GM18507 (cell line): ENCODE results near the gene DDIT3.
"Not testable (repeated sequence)": the region's sequence is repeated elsewhere in the genome, so short reads cannot be mapped to it uniquely, and the experiment has no call there.

Source experiments
- DNase-seq: peaks from one replicate; pipeline ENCODE4 v3.0.0; 2011; ENCODE audit warnings: low read depth; ENCODE audit not compliant: insufficient read length; ENCODE audit errors: extremely low spot score
- FAIRE-seq: peaks from 2 replicates; lab custom pipeline; 2011; peaks lifted over from hg19 to GRCh38; lab: Jason Lieb, UNC

The DDIT3 gene

GRCh38 chr12:57528176-57528575 lies 7.9 kb upstream of the DDIT3 start:
- DNase-seq (no peak), FAIRE-seq (no peak)

GRCh38 chr12:57527184-57527583 lies 6.9 kb upstream of the DDIT3 start:
- no peak for FAIRE-seq
- DNase-seq: no peak

DNA sequence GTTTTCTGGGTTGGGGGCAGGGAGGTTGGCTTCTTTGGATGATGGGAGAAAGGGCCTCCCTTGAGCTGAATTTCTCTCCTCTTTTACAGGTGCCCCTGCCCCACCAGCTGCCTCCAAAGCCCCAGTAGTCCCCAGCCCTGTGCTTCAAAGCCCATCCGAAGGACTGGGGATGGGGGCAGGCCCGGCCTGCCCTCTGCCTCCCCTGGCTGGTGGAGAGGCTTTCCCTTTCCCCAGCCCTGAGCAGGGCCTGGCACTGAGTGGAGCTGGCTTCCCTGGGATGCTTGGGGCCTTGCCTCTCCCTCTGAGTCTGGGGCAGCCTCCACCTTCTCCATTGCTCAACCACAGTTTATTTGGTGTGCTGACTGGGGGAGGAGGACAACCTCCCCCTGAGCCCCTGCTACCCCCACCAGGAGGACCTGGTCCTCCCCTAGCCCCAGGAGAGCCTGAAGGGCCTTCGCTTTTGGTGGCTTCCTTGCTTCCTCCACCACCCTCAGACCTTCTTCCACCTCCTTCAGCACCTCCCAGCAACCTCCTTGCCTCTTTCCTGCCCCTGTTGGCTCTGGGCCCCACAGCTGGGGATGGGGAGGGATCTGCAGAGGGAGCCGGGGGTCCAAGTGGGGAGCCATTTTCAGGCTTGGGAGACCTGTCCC lies 6.3 kb upstream of the DDIT3 start:
- no peak for DNase-seq
- FAIRE-seq: no peak

GRCh38 chr12:57525615-57526383 lies 5.5 kb upstream of the DDIT3 start:
- FAIRE-seq (no peak), DNase-seq (no peak)

DNA sequence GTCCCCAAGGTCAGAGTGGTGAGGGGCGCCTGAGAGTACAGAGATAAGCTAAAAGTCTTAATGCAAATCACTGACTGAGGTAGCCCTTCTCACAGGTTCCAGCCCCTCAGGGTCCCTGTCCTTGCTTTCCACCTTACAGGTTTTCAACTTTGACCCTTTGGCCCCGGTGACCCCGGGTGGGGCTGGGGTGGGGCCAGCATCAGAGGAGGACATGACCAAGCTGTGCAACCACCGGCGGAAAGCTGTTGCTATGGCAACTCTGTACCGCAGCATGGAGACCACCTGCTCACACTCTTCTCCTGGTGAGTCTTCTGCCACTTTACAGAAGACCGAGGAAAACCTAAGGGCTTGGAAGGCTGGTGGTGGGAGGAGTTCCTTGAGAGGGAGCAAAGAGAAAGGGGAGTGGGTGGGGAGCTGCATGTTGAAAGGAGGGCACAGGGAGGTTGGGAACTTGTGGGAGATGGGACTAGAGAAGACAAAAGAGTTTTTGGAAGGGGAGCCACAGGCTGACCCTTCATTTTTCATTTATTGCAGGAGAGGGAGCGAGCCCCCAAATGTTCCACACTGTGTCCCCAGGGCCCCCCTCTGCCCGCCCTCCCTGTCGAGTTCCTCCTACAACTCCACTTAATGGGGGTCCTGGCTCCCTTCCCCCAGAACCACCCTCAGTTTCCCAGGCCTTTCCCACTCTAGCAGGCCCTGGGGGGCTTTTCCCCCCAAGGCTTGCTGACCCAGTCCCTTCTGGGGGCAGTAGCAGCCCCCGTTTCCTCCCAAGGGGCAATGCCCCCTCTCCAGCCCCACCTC lies 4.7 kb upstream of the DDIT3 start:
- DNase-seq: no peak

GRCh38 chr12:57523706-57524614 lies 3.6 kb upstream of the DDIT3 start:
- peak; percentile 12 for FAIRE-seq
- no peak for DNase-seq

More for the DNA sequence above, 4.7 kb upstream of the DDIT3 start:
- no peak for FAIRE-seq

- FAIRE-seq (peak; percentile 61), DNase-seq (no peak)
These were observed 2.8 kb upstream of the DDIT3 start for GRCh38 chr12:57522887-57523705.

DNA sequence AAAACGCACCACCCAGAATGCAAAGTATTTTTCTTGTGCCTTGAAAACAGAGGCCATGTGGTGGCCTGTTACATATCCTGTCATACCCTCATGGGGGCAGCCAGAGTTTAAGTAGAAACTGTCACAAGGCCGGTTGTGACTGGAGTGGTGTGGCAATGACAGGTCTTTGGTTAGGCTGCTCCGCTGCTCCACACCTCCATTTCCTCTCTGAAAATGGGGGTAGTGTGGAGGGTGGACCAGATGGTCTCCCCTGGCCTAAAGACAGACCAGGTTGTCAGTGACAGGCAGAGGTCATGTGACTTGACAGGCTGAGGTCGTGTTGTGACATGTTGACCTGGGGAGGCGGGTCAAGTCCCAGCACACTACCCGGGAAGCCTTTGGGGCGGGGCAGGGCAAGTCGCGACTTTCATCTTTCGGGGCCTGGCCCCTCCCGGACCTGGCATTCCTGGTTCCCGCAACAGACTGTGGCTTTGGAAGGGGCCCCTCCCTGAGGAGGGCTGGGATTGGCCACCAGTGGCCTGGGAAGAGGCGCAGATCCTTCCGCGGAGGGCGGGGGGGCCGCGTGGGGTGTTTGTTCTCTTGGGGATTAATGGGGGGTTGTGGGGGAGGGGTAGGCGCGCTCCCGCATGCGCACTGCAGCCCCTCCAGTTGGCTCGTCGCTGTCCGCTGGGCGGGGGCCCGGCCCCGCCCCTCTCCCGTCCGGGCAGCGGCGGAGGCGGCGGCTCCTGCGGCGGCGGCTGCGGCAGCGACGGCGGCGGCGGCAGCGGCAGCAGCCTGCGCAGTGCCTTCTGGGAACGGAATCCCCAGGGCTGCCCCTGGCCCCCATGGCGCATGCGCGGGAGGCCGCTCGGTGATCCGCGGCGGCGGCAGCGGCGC lies 1.9 kb upstream of the DDIT3 start, which contains the start of gene MBD6:
Gene MBD6, plus strand, starts transcription at position 814 of the 876 bp plus-strand sequence. CDS start 1,480 bp downstream, outside the sequence.
- DNase-seq (peak; percentile 93), FAIRE-seq (peak; percentile 89)

- no peak for DNase-seq
These were observed 1.3 kb upstream of the DDIT3 start for GRCh38 chr12:57521525-57522010.

GRCh38 chr12:57519796-57520052 lies 590 bp downstream of the DDIT3 start:
- FAIRE-seq (no peak), DNase-seq (no peak)

More at GRCh38 chr12:57521525-57522010, 1.3 kb upstream of the DDIT3 start:
- no peak for FAIRE-seq

DNA sequence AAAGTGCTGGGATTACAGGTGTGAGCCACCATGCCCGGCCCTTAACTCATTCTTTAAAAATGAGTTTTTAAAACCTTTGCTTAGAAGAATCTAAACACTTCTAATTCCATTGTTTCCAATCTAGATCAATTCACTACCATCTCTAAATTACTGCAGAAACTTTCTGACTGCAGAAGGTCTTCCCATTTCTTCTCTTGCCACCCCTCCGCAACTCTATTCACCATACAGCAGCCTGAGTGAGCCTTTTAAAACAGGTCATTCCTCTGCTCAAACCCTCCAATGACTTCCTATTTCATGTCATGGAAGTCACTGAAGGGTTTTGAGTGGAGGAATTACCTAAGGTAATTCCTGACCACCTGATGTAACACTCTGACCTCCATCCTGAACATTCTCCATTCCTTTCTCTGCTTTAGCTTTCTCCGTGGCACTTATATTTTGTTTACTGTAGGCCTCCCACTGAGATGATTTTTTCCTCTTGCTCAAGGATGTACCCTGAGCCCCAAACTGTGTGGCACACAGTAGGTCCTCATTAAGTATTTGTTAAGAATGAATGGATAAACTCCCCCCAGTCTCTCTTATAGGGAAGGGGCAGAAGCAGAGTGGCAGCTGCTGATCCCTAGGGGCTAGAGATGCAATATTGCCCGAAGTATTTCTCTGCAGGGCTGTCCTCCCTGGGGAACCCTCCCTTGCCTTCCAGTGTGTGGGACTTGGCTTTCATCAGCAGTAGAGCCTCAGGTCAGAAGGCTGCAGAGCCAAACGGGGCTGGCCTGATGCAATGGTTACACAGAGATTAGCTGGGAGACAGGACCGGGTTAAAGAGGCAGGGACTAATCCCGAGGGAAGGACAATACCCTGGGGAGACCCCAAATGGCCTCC lies 1.2 kb downstream of the DDIT3 start:
- FAIRE-seq (no peak), DNase-seq (no peak)

DNA sequence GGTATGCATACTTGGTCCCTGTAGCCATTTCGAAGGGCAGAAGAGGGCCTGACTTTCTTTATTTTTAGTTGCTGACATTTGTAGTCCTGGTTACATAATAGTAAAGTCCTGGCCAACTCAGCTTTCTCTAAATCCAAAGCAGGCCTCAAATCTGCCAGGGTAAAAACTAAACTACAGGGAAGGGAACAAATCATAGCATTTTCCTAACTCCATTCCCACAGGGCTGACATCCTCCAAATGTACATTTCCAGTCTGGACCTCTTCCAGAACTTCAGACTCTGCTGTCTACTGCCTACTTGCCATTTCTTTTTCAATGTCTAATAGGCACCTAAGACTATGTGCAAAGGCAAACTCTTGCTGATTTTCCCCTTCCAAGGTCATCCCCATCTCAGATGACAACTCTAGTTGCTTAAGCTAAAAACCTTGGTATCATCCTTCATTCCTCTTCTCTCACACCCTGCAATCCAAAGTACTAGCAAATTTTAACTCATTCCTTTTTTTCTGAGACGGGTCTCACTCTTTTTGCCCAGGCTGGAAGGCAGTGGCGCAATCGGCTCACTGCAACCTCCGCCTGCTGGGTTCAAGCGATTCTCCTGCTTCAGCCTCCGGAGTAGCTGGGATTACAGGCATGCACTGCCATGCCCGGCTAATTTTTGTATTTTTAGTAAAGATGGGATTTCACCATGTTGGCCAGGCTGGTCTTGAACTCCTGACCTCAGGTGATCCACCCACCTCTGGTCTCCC lies 2.0 kb downstream of the DDIT3 start:
- no peak for FAIRE-seq
- no peak for DNase-seq

DNA sequence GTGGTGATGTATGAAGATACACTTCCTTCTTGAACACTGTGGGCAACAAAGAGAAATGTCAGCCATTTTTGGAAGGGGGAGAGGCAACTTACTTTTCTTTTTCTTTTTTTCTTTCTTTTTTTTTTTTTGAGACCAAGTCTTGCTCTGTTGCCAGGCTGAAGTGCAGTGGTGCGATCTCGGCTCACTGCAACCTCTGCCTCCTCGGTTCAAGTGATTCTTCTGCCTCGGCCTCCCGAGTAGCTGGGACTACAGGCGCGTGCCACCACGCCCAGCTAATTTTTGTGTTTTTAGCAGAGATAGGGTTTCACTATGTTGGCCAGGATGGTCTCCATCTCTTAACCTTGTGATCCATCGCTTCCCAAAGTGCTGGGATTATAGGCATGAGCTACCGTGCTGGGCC lies 2.6 kb downstream of the DDIT3 start:
- not testable (repeated sequence) for DNase-seq, FAIRE-seq

DNA sequence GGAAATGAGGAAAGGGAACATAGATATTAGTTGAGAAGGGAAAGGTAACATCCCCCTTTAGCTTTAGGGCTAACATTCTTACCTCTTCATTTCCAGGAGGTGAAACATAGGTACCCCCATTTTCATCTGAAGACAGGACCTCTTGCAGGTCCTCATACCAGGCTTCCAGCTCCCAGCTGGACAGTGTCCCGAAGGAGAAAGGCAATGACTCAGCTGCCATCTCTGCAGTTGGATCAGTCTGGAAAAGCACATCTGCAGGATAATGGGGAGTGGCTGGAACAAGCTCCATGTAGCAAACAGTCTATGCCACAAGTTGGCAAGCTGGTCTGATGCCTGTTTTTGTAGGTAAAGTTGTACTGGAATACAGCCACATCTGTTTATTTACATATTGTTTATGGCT lies 3.1 kb downstream of the DDIT3 start:
- FAIRE-seq: no peak
- DNase-seq: no peak

DNA sequence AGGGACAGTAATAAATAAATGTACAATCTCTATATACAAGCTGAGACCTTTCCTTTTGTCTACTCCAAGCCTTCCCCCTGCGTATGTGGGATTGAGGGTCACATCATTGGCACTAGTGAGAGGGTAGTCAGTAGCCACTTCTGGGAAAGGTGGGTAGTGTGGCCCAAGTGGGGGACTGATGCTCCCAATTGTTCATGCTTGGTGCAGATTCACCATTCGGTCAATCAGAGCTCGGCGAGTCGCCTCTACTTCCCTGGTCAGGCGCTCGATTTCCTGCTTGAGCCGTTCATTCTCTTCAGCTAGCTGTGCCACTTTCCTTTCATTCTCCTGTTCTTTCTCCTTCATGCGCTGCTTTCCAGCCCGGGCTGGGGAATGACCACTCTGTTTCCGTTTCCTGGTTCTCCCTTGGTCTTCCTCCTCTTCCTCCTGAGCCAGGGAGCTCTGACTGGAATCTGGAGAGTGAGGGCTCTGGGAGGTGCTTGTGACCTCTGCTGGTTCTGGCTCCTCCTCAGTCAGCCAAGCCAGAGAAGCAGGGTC lies 3.6 kb downstream of the DDIT3 start:
- FAIRE-seq (no peak), DNase-seq (no peak)
